Urothelium cell line (cell line): Measurements from ENCODE around the gene ZNF578.
"Not testable (repeated sequence)": the region's sequence is repeated elsewhere in the genome, so short reads cannot be mapped to it uniquely, and the experiment has no call there.

Source experiments
- DNase-seq: peaks from one replicate; pipeline ENCODE4 v3.0.0; 2011; ENCODE audit warnings: low spot score, mixed read lengths
- FAIRE-seq: peaks from 2 replicates; lab custom pipeline; 2011; peaks lifted over from hg19 to GRCh38; lab: Jason Lieb, UNC

The ZNF578 gene

GRCh38 chr19:52453324-52454094, at the start of gene ZNF578:
Gene ZNF578, plus strand, starts transcription at chr19:52453553. Its CDS starts 48,293 bp downstream, at chr19:52501846.
- DNase-seq (no peak), FAIRE-seq (no peak)

- FAIRE-seq, result no peak
- no peak for DNase-seq
Observed at GRCh38 chr19:52410276-52410675, 43.1 kb upstream of the ZNF578 start.

GRCh38 chr19:52415711-52416110, 37.6 kb upstream of the ZNF578 start:
- DNase-seq, result no peak
- no peak for FAIRE-seq

- no peak for FAIRE-seq
- no peak for DNase-seq
Observed at GRCh38 chr19:52428937-52429336, 24.4 kb upstream of the ZNF578 start, which contains the start of gene ZNF534. Gene ZNF534, plus strand, starts transcription at chr19:52429148. Its CDS starts 2,327 bp downstream, at chr19:52431475.

- DNase-seq, result no peak
- no peak for FAIRE-seq
Observed at GRCh38 chr19:52442179-52442578, 11.2 kb upstream of the ZNF578 start.

- no peak for DNase-seq
- FAIRE-seq, result no peak
Observed at GRCh38 chr19:52444506-52444905, 8.8 kb upstream of the ZNF578 start.

- DNase-seq, result no peak
- FAIRE-seq, result no peak
Observed at GRCh38 chr19:52451241-52451640, 2.1 kb upstream of the ZNF578 start.

GRCh38 chr19:52464798-52465470, 11.6 kb downstream of the ZNF578 start:
- DNase-seq, result peak; percentile 23
- FAIRE-seq, result no peak

GRCh38 chr19:52473655-52474350, 20.4 kb downstream of the ZNF578 start:
- FAIRE-seq (no peak), DNase-seq (no peak)

- DNase-seq (no peak), FAIRE-seq (no peak)
Observed at GRCh38 chr19:52474351-52475127, 21.2 kb downstream of the ZNF578 start.

- DNase-seq, FAIRE-seq: not testable (repeated sequence)
Observed at GRCh38 chr19:52484111-52484743, 30.9 kb downstream of the ZNF578 start.

- DNase-seq, FAIRE-seq: not testable (repeated sequence)
Observed at GRCh38 chr19:52485064-52485463, 31.7 kb downstream of the ZNF578 start.

- not testable (repeated sequence) for FAIRE-seq, DNase-seq
Observed at GRCh38 chr19:52485561-52486240, 32.3 kb downstream of the ZNF578 start.

- no peak for FAIRE-seq
- no peak for DNase-seq
Observed at GRCh38 chr19:52492201-52492993, 39.0 kb downstream of the ZNF578 start.

GRCh38 chr19:52492994-52493470, 39.7 kb downstream of the ZNF578 start:
- DNase-seq (no peak), FAIRE-seq (no peak)

- no peak for FAIRE-seq
- no peak for DNase-seq
Observed at GRCh38 chr19:52494518-52494917, 41.2 kb downstream of the ZNF578 start.

GRCh38 chr19:52498571-52498970, 45.2 kb downstream of the ZNF578 start:
- DNase-seq (no peak), FAIRE-seq (no peak)

GRCh38 chr19:52500474-52500873, 47.1 kb downstream of the ZNF578 start:
- FAIRE-seq, DNase-seq: not testable (repeated sequence)

GRCh38 chr19:52500991-52501390, 47.6 kb downstream of the ZNF578 start:
- FAIRE-seq, DNase-seq: not testable (repeated sequence)
